Measurements from ENCODE around the gene FAM171A1.
A peak's percentile ranks its signal among the peaks of the same experiment; 100 is the strongest.
"Not testable (repeated sequence)": the region's sequence is repeated elsewhere in the genome, so short reads cannot be mapped to it uniquely, and the experiment has no call there.

Gene FAM171A1

DNA sequence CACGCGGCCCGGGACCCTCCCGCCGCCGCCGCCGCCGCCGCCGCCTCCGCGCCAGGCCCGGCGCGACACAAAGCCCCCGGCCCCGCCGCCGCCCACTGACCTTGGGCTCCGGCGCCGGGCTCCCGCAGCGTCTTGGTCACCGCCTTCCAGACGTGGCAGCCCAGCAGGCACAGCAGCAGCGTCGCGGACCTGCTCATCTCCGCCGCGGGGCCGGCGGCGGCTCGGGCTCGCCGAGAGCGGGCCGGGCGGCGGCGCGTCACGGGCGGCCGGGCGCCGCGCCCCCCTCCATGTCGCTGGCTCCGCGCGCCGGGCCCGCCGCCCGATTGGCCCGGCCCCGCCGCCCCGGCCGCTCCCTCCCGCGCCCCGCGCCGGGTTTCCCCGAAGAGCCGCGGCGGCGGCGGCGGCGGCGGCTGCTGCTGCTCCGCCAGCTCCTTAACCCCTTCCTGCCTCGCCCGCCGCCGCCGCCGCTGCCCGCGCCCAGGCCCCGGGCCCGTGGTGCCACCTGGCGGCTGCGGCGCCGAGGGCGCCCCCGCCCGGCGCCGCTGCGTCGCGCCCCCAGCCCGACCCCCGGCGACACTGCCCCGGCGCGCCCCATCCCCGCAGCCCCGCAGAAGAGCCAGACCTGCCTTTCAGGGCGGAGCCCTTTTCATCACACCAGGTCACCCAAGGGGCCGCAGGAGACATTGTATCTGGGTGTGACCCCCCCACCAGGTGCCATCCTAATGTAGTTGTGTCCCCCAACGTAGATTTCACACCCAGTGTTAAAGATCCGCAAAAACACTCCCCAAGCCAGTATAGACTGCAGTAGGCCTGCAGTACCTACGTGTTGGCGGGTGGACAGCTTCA is at the start of gene FAM171A1:
FAM171A1 (minus strand) TSS at position 434 of the 846 bp plus-strand sequence; CDS start at position 197, 237 bp downstream.
- Histone ChIP-seq H3K4me1 (ENCODE audit: insufficient read depth, low read length) (peaks cover 10% of the 10 kb centered on the region), H3K9me3 (ENCODE audit: low read length) (no peaks in the 10 kb centered on the region), H3K27me3 (ENCODE audit: control insufficient read depth in 1 of 2, insufficient read depth in 2 of 2, low read length in 2 of 2) (no peaks in the 10 kb centered on the region), H3K9ac (ENCODE audit: low read length) (no peak within 1 kb of the TSS), H3K36me3 (ENCODE audit: insufficient read depth, low read length) (no peaks in the 10 kb centered on the region), H3K4me3 (ENCODE audit: low read depth in 1 of 2, low read length in 2 of 2) (peak within 1 kb of the TSS; percentile 62 to 84), H3K27ac (ENCODE audit: low read depth, low read length) (peak within 1 kb of the TSS; percentile 54)

DNA sequence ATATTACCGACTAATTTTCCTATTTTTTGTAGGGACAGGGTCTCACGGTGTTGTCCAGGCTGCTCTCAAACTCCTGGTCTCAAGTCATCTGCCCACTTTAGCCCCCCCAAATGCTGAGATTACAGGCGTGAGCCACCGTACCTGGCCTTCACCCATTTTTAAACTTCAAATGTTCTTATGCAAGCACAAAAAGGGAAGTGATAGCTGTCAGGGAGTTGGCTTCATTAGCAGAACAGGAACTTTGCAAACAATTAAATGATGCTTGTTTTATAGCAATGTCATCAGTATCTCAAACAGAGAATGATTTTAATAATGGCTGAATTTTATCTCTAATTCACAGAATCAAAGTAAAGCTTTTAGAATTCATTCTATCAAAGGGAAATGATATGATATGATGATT is 49.8 kb upstream of the FAM171A1 start:
- no peak overlapping the region for H3K4me3 ChIP-seq (ENCODE audit: low read depth in 1 of 2, low read length in 2 of 2)
- H3K27me3 ChIP-seq (ENCODE audit: control insufficient read depth in 1 of 2, insufficient read depth in 2 of 2, low read length in 2 of 2), result no peaks in the 10 kb centered on the region
- no peak overlapping the region for H3K27ac ChIP-seq (ENCODE audit: low read depth, low read length)
- H3K4me1 ChIP-seq (ENCODE audit: insufficient read depth, low read length), result no peaks in the 10 kb centered on the region
- H3K36me3 ChIP-seq (ENCODE audit: insufficient read depth, low read length), result no peaks in the 10 kb centered on the region
- no peak overlapping the region for H3K9ac ChIP-seq (ENCODE audit: low read length)
- no peaks in the 10 kb centered on the region for H3K9me3 ChIP-seq (ENCODE audit: low read length)

DNA sequence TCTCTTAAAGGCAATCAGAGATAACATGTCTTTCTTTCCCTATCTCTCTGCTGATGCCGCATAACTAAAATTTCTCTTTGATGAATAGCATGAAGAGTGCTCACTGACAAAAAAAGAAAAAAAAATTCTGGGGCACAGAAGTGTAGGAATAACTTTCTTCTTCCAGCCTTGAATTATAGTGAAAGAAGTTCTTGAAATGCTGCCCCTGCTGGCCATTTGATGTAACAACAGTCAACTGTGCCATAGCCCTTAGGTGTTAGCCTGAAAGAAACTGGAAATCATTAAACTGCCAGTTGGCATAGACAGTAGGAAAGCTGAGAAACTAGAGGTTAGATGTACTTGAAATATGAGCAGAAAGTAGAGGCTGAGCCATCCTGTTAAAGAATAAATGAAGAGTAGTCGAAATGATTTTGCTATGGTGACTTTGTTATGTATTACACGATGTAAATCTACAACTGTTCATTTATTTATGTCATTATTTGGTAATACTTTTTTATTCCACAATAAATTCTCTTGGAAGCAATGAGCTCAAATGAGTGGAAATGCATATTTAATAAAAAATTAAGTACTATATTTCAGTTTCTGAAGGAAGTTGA is 48.3 kb upstream of the FAM171A1 start:
- Histone ChIP-seq H3K27me3 (ENCODE audit: control insufficient read depth in 1 of 2, insufficient read depth in 2 of 2, low read length in 2 of 2) (no peaks in the 10 kb centered on the region), H3K36me3 (ENCODE audit: insufficient read depth, low read length) (no peaks in the 10 kb centered on the region), H3K9me3 (ENCODE audit: low read length) (no peaks in the 10 kb centered on the region), H3K27ac (ENCODE audit: low read depth, low read length) (no peak overlapping the region), H3K9ac (ENCODE audit: low read length) (no peak overlapping the region), H3K4me1 (ENCODE audit: insufficient read depth, low read length) (no peaks in the 10 kb centered on the region), H3K4me3 (ENCODE audit: low read depth in 1 of 2, low read length in 2 of 2) (no peak overlapping the region)

DNA sequence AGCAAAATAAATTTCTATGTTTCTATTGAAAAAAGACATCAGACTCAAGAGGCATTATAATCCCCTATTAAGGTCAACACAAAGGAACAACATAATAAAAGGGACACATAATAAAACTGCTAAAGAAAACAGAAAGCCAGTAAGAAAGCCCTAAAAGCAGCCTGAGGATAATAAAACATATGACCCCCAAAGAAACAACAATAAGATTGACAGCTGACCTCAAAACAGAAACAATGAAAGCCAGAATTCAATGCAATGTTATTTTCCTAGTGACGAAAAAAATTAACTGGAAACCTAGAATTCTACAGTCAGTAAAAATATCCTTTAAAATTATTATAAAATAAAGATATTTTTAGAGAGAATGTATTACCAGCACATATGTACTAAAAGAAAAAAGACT is 44.9 kb upstream of the FAM171A1 start:
- no peaks in the 10 kb centered on the region for H3K4me1 ChIP-seq (ENCODE audit: insufficient read depth, low read length)
- no peaks in the 10 kb centered on the region for H3K9me3 ChIP-seq (ENCODE audit: low read length)
- H3K27ac ChIP-seq (ENCODE audit: low read depth, low read length), result no peak overlapping the region
- no peak overlapping the region for H3K4me3 ChIP-seq (ENCODE audit: low read depth in 1 of 2, low read length in 2 of 2)
- H3K9ac ChIP-seq (ENCODE audit: low read length), result no peak overlapping the region
- no peaks in the 10 kb centered on the region for H3K27me3 ChIP-seq (ENCODE audit: control insufficient read depth in 1 of 2, insufficient read depth in 2 of 2, low read length in 2 of 2)
- no peaks in the 10 kb centered on the region for H3K36me3 ChIP-seq (ENCODE audit: insufficient read depth, low read length)

DNA sequence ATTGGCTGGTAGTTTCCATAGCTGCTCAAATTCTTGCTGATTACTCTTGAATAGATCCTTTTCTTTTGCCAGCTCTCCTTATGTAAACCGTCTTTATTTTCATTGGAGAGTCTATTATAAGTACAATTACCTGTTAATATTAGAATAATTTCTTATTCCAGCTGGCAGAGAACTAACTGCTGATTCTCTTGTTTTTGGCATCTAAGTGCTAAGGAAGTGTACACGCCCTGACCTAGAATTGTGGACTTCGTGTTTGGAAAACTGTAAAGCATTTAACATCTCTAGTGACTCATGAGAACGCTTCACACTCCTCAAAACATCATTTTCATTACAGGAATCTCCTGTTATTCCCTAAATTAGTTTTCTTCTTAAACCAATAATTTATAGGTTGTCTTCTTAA is 39.9 kb upstream of the FAM171A1 start:
- H3K27ac ChIP-seq (ENCODE audit: low read depth, low read length), result no peak overlapping the region

DNA sequence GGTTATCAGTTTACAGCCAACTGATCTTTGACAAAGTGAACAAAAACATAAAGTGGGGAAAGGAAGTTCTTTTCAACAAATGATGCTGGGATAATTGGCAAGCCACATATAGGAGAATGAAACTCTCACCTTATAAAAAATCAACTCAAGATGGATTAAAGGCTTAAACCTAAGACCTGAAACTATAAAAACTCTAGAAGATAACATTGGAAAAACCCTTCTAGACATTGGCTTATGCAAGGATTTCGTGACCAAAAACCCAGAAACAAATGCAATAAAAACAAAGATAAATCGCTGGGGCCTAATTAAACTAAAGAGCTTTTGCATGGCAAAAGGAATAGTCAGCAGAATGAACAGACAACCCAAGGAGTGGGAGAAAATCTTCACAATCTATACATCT is 38.3 kb upstream of the FAM171A1 start:
- not testable (repeated sequence) for H3K4me3 ChIP-seq (ENCODE audit: low read depth in 1 of 2, low read length in 2 of 2); H3K27ac ChIP-seq (ENCODE audit: low read depth, low read length); H3K4me1 ChIP-seq (ENCODE audit: insufficient read depth, low read length); H3K9me3 ChIP-seq (ENCODE audit: low read length); H3K36me3 ChIP-seq (ENCODE audit: insufficient read depth, low read length); H3K27me3 ChIP-seq (ENCODE audit: control insufficient read depth in 1 of 2, insufficient read depth in 2 of 2, low read length in 2 of 2); H3K9ac ChIP-seq (ENCODE audit: low read length)

More for the DNA sequence above, 39.9 kb upstream of the FAM171A1 start:
- Histone ChIP-seq H3K4me3 (ENCODE audit: low read depth in 1 of 2, low read length in 2 of 2) (no peak overlapping the region), H3K36me3 (ENCODE audit: insufficient read depth, low read length) (no peaks in the 10 kb centered on the region), H3K9ac (ENCODE audit: low read length) (no peak overlapping the region), H3K27me3 (ENCODE audit: control insufficient read depth in 1 of 2, insufficient read depth in 2 of 2, low read length in 2 of 2) (no peaks in the 10 kb centered on the region), H3K9me3 (ENCODE audit: low read length) (no peaks in the 10 kb centered on the region), H3K4me1 (ENCODE audit: insufficient read depth, low read length) (no peaks in the 10 kb centered on the region)

DNA sequence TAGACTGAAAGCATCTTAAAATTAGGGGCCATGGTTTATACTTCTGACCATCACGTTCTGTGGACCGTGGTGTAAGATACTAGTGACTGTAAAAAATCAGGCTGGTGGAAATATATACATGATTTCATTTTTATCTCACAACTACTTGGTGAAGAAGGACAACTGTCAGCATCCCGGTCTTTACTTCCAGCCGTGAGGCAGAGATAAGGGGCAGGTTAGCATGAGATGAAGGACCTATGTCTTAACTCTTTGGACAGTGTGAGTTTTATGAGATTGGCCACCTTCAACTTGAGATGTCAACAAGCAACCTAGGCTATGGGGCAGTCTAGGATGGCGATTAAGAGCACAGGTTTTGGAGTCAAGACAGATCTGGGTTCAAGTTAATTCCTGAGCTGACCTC is 37.5 kb upstream of the FAM171A1 start:
- Histone ChIP-seq H3K4me3 (ENCODE audit: low read depth in 1 of 2, low read length in 2 of 2) (no peak overlapping the region), H3K9me3 (ENCODE audit: low read length) (no peaks in the 10 kb centered on the region), H3K27me3 (ENCODE audit: control insufficient read depth in 1 of 2, insufficient read depth in 2 of 2, low read length in 2 of 2) (no peaks in the 10 kb centered on the region), H3K4me1 (ENCODE audit: insufficient read depth, low read length) (no peaks in the 10 kb centered on the region), H3K36me3 (ENCODE audit: insufficient read depth, low read length) (no peaks in the 10 kb centered on the region), H3K9ac (ENCODE audit: low read length) (no peak overlapping the region), H3K27ac (ENCODE audit: low read depth, low read length) (no peak overlapping the region)

DNA sequence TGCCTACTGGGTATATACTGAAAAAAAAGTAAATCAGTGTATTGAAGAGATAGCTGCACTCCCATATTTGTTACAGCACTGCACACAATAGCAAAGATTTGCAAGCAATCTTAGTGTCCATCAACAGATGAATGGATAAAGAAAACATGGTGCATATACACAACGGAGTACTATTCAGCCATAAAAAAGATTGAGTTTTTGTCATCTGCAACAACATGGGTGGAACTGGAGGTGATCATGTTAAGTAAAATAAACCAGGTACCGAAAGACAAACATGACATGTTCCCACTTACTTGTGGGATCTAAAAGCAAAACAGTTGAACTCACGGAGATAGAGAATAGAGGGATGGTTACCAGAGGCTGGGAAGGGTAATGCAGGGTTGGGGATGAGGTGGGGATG is 34.2 kb upstream of the FAM171A1 start:
- no peak overlapping the region for H3K9ac ChIP-seq (ENCODE audit: low read length)
- no peak overlapping the region for H3K27ac ChIP-seq (ENCODE audit: low read depth, low read length)
- H3K4me3 ChIP-seq (ENCODE audit: low read depth in 1 of 2, low read length in 2 of 2), result no peak overlapping the region
- no peaks in the 10 kb centered on the region for H3K4me1 ChIP-seq (ENCODE audit: insufficient read depth, low read length)
- H3K27me3 ChIP-seq (ENCODE audit: control insufficient read depth in 1 of 2, insufficient read depth in 2 of 2, low read length in 2 of 2), result no peaks in the 10 kb centered on the region
- no peaks in the 10 kb centered on the region for H3K36me3 ChIP-seq (ENCODE audit: insufficient read depth, low read length)
- H3K9me3 ChIP-seq (ENCODE audit: low read length), result no peaks in the 10 kb centered on the region

DNA sequence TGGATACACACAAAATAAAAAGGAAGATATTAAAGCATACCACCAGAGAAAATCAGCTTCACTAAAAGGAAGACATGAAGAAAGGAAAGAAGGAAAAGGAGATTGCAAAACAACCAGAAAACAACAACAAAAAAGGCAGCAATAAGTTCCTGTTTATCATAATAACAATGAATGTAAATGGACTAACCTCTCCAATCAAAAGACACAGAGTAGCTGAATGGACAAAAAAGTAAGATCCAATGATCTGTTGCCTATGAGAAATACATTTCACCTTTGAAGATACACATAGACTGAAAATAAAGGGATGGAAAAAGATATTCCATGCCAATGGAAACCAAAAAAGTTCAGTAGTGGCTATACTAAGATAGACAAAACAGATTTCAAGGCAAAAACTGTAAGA is 30.3 kb upstream of the FAM171A1 start:
- no peak overlapping the region for H3K27ac ChIP-seq (ENCODE audit: low read depth, low read length)
- H3K9ac ChIP-seq (ENCODE audit: low read length), result no peak overlapping the region
- H3K9me3 ChIP-seq (ENCODE audit: low read length), result no peaks in the 10 kb centered on the region
- no peaks in the 10 kb centered on the region for H3K4me1 ChIP-seq (ENCODE audit: insufficient read depth, low read length)
- no peak overlapping the region for H3K4me3 ChIP-seq (ENCODE audit: low read depth in 1 of 2, low read length in 2 of 2)
- no peaks in the 10 kb centered on the region for H3K27me3 ChIP-seq (ENCODE audit: control insufficient read depth in 1 of 2, insufficient read depth in 2 of 2, low read length in 2 of 2)
- no peaks in the 10 kb centered on the region for H3K36me3 ChIP-seq (ENCODE audit: insufficient read depth, low read length)

DNA sequence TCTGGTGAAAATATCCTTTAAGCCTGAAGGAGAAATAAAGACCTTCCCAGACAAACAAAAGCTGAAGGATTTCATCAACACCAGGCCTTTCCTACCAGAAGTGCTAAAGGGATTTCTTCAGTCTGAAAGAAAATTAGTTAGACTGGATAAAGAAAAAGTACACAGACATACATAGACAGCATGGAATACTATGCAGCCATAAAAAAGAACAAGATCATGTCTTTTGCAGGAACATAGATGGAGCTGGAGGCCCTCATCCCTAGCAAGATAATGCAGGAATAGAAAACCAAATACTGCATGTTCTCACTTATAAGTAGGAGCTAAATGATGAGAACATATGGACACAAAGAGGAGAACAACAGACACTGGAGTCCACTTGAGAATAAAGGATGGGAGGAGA is 29.4 kb upstream of the FAM171A1 start:
- H3K4me1 ChIP-seq (ENCODE audit: insufficient read depth, low read length); H3K27ac ChIP-seq (ENCODE audit: low read depth, low read length); H3K27me3 ChIP-seq (ENCODE audit: control insufficient read depth in 1 of 2, insufficient read depth in 2 of 2, low read length in 2 of 2); H3K36me3 ChIP-seq (ENCODE audit: insufficient read depth, low read length); H3K4me3 ChIP-seq (ENCODE audit: low read depth in 1 of 2, low read length in 2 of 2); H3K9me3 ChIP-seq (ENCODE audit: low read length); H3K9ac ChIP-seq (ENCODE audit: low read length): not testable (repeated sequence)

DNA sequence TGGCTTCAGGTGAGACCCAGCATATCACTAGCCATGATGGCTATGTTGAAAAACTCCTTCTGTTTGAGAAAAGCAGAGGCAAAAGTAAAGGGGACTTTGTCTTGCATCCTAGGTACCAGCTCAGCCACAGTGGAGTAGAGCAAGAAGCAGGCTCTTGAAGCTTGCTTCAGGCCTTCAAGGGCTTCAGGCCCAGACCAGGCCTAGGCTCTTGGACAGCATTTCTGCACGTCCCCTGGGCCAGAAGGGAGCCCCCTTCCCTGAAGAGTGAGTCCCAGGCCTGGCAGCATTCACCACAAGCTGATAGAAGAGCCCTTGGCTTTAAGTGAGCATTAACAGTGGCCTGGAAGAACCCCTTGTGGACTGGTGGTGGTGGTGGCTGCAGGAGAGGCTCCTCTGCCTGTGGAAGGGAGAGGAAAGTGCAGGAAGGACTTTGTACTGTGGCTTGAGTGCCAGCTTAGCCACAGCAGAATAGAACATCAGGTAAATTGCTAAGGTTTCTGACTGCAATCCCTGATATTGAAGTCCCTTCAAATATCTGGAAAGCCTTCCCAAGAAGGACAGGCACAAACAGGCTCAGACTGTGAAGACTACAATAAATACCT is 28.1 kb upstream of the FAM171A1 start:
- Histone ChIP-seq H3K27ac (ENCODE audit: low read depth, low read length) (no peak overlapping the region), H3K27me3 (ENCODE audit: control insufficient read depth in 1 of 2, insufficient read depth in 2 of 2, low read length in 2 of 2) (no peaks in the 10 kb centered on the region), H3K36me3 (ENCODE audit: insufficient read depth, low read length) (no peaks in the 10 kb centered on the region), H3K4me3 (ENCODE audit: low read depth in 1 of 2, low read length in 2 of 2) (no peak overlapping the region), H3K9me3 (ENCODE audit: low read length) (no peaks in the 10 kb centered on the region), H3K4me1 (ENCODE audit: insufficient read depth, low read length) (no peaks in the 10 kb centered on the region), H3K9ac (ENCODE audit: low read length) (no peak overlapping the region)
